Heart right ventricle (tissue), 16 donors: Measurements from ENCODE around the gene SPTBN1. TPM values are rescaled to one million over a fixed set of nuclear protein-coding genes. Genes with fewer than 3 reads are reported as not detected.

ENCODE experiments used
- ATAC-seq, 8 donors: fragments of 200-7000 bp; cut with Tn5 transposase; one replicate each; pipeline ENCODE4 v1.9.1; 2020; ENCODE audit warnings: mild to moderate bottlenecking in 8 of 8, moderate library complexity in 8 of 8, moderate number of reproducible peaks in 1 of 8
- DNase-seq, 2 donors: peaks; one replicate each; pipeline ENCODE4 v3.0.0-alpha.2; 2020
- H3K27ac ChIP-seq, 10 donors: fragments of 200-600 bp; sonication (generic) in 2 of 10; one replicate each; pipeline versions ENCODE4 v1.5.0 to v1.8.0; 2020 to 2022; ENCODE audit warnings: mild to moderate bottlenecking in 3 of 10
- H3K27me3 ChIP-seq, 7 donors: fragments of 200-600 bp; one replicate each; pipeline ENCODE4 v1.8.0; 2021 to 2022; ENCODE audit warnings: mild to moderate bottlenecking in 2 of 7
- H3K36me3 ChIP-seq, 9 donors: fragments of 200-600 bp; sonication (generic) in 1 of 9; one replicate each; pipeline versions ENCODE4 v1.5.0 to v1.8.0; 2020 to 2022; ENCODE audit warnings: mild to moderate bottlenecking in 2 of 9
- H3K4me1 ChIP-seq, 9 donors: fragments of 200-600 bp; sonication (generic) in 1 of 9; one replicate each; pipeline versions ENCODE4 v1.5.0 to v1.8.0; 2020 to 2022; ENCODE audit warnings: mild to moderate bottlenecking in 4 of 9
- H3K4me3 ChIP-seq, 10 donors: fragments of 200-600 bp; sonication (generic) in 2 of 10; one replicate each; pipeline versions ENCODE4 v1.5.0 to v1.8.0; 2020 to 2022; ENCODE audit warnings: mild to moderate bottlenecking in 7 of 10, moderate library complexity in 2 of 10
- H3K9me3 ChIP-seq, 11 donors: fragments of 200-600 bp in 10 of 11; sonication (generic) in 2 of 11; one replicate each; pipeline versions ENCODE4 v1.5.0 to v1.8.0; 2013 to 2022; ENCODE audit warnings: mild to moderate bottlenecking in 2 of 11, control low read depth in 1 of 11, moderate library complexity in 1 of 11
- CTCF ChIP-seq, 9 donors: fragments of 200-600 bp; sonication (generic) in 2 of 9; IDR thresholded peaks; one replicate each; pipeline versions ENCODE4 v1.5.0 to v1.8.0; 2021 to 2022; ENCODE audit warnings: antibody characterized with exemption in 9 of 9, mild to moderate bottlenecking in 5 of 9, moderate library complexity in 1 of 9
- WGBS, 2 donors: extraction: QIAGEN DNeasy Blood & Tissue Kit; methylation state at CpG; one replicate each; pipeline ENCODE4 v1.1.7; 2013; ENCODE audit warnings: inconsistent platforms in 1 of 2; 5-methylcytosine and 5-hydroxymethylcytosine counted together
- intact Hi-C, 10 donors: fragments of 100-400 bp; cut with DNase I; formaldehyde crosslinking; loops; one replicate each; pipeline versions ENCODE4 v1.11.1 to v1.14.2; 2022
- polyA plus RNA-seq, 2 donors: library from polyadenylated mRNA; stranded (reverse); fragments of 200-250 nt; gene quantifications; one replicate each; pipeline ENCODE4 v1.2.3, GENCODE V29; 2013
- total RNA-seq, 10 donors: library from RNA; stranded (reverse); fragmentation: NEBNext Ultra II Directional in 3 of 10; extraction: Animal tissue kit (Norgen Biotek cat#: 25700) in 3 of 10; gene quantifications; one replicate each; pipeline versions ENCODE4 v1.2.1 to v1.2.4, GENCODE V29; 2021 to 2023
- donor health status: Arrhythmogenic right ventricular cardiomyopathy.
- donor health status: ischemic (EF 13 %, LVEDD 7.1; RV severe dilation, severe dysfunction).
- donor health status: healthy with polysubstance abuse.
- donor health status: DM: no; HTN: yes; CAD: no.
- donor health status: DM: no; HTN: no; CAD: no.
- donor health status: ischemic (EF 25% LVEDD 6.9; RV normal size, moderate dysfunction).
- donor health status: ischemic (EF 25% LVEDD 5.7; RV mildly dilated, moderate dysfunction).
- donor health status: healthy.
- donor health status: DM: yes; HTN: yes; CAD: no.
- donor health status: Ischemic cardiomyopathy.
- donor health status: ischemic (EF 35%, LVEDD 5.7; RV mildly dilated, moderate dysfunction).
- donor health status: nonischemic (EF 11% LVEDD 7.7; RV severe dilation, severe dysfunction).
- donor health status: DM: yes; HTN: yes; CAD: no.
- donor health status: PGD.
- donor health status: ischemic (EF 29% LVEDD 5.4; RV normal size, mild dysfunction).
- donor health status: nonischemic (EF 23%, LVEDD 6.1; RV moderate dilation, normal function).

SPTBN1 gene
- total and polyA plus RNA-seq, 12 donors = 91.1 to 643 (median 494) TPM

- ATAC-seq (no peak), DNase-seq (no peak)
- intact Hi-C loops = no loop called here
- Histone ChIP-seq H3K27me3 (no peaks in the 10 kb centered on the region), H3K36me3 (peaks cover 0 to 52% (median 0%) of the 10 kb centered on the region in 9 donors), H3K27ac (peak overlapping the region in 9 of 10 donors; percentile 46 to 89 (median 77)), H3K4me3 (no peak overlapping the region), H3K9me3 (no peaks in the 10 kb centered on the region), H3K4me1 (peaks cover 51 to 99% (median 86%) of the 10 kb centered on the region in 9 donors)
- WGBS, 2 donors = 91 to 92% methylated on average over 13 of the region's 13 CpGs
- TF ChIP-seq CTCF (IDR thresholded peaks at IDR 0.05) = no peak
Observed at GRCh38 chr2:54595161-54595803, 139.2 kb downstream of the SPTBN1 start.

GRCh38 chr2:54595999-54596902 is 140.1 kb downstream of the SPTBN1 start:
- H3K4me1 ChIP-seq = peaks cover 46 to 99% (median 85%) of the 10 kb centered on the region in 9 donors
- intact Hi-C loops = no loop called here
- DNase-seq (peak; percentile 51 to 73), ATAC-seq (peak; percentile 27 to 79 (median 66))
- peak overlapping the region in 1 of 10 donors; percentile 2 for H3K4me3 ChIP-seq
- TF ChIP-seq CTCF (IDR thresholded peaks at IDR 0.05) = peak in 2 of 9 donors; percentile 20 to 23
- 31 to 42% methylated on average over 15 of the region's 15 CpGs for WGBS, 2 donors
- H3K27ac ChIP-seq = peak overlapping the region; percentile 46 to 89 (median 74)
- H3K27me3 ChIP-seq = no peaks in the 10 kb centered on the region
- H3K9me3 ChIP-seq = no peaks in the 10 kb centered on the region
- peaks cover 0 to 52% (median 0%) of the 10 kb centered on the region in 9 donors for H3K36me3 ChIP-seq

- TF ChIP-seq CTCF (IDR thresholded peaks at IDR 0.05) = no peak
- H3K4me3 ChIP-seq = no peak overlapping the region
- H3K27ac ChIP-seq = peak overlapping the region; percentile 37 to 89 (median 74)
- ATAC-seq (peak; percentile 46 to 63 (median 56)), DNase-seq (peak; percentile 72 to 75)
- H3K27me3 ChIP-seq = no peaks in the 10 kb centered on the region
- peaks cover 54 to 99% (median 90%) of the 10 kb centered on the region in 9 donors for H3K4me1 ChIP-seq
- 32 to 36% methylated on average over 5 of the region's 5 CpGs for WGBS, 2 donors
- H3K36me3 ChIP-seq = peaks cover 0 to 50% (median 0%) of the 10 kb centered on the region in 9 donors
- intact Hi-C loops = no loop called here
- H3K9me3 ChIP-seq = no peaks in the 10 kb centered on the region
Observed at GRCh38 chr2:54597153-54597848, 141.2 kb downstream of the SPTBN1 start.
